Hepatic stellate cell (primary cell): ENCODE measurements around the gene TMEM123.

ENCODE experiments used
- DNase-seq: peaks from one replicate; pipeline ENCODE4 v3.0.0; 2011; ENCODE audit warnings: low spot score

The TMEM123 gene, protein sequence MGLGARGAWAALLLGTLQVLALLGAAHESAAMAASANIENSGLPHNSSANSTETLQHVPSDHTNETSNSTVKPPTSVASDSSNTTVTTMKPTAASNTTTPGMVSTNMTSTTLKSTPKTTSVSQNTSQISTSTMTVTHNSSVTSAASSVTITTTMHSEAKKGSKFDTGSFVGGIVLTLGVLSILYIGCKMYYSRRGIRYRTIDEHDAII

DNA sequence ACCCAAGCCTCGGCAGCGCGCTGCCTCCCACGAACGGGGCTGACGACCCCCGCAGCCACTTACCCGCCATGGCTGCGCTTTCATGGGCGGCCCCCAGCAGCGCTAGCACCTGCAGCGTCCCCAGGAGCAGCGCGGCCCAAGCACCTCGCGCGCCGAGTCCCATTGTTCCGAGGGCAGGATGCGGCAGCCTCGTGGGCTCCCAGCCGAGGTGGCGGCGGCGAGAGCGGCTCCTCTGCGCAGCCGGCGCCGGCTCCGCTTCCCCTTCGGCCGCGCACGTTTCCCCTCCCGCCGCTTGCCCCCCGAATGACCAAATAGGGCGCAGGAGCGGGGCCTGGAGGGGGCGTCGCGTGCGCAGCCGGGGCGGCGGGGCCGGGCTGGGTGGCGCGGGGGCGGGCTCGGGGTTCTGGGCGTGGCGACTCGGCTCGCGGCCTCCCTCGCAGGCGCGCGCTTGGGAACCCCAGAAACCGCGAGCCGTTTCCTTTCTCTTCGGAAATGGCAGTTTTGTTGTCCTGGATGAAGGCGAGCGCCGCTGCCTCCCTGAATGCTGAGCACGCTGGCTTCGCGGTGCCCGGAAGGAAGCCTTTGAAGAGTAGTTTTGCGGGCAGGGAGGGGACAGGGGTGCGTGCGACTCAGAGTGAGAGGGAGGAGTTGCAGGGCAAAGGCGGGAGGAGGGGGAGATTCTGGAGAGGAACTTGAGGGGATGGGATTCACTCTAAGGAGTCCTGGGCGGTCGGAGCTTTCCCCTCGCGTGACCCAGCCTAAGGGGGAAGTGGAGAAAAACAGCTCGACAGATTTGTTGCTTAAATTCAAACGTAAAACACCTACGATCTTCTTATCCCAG lies at the start of gene TMEM123:
Gene TMEM123, minus strand, starts transcription at position 305 of the 841 bp plus-strand sequence. Its CDS starts 142 bp downstream, at position 163.
- peak; percentile 68 for DNase-seq

DNA sequence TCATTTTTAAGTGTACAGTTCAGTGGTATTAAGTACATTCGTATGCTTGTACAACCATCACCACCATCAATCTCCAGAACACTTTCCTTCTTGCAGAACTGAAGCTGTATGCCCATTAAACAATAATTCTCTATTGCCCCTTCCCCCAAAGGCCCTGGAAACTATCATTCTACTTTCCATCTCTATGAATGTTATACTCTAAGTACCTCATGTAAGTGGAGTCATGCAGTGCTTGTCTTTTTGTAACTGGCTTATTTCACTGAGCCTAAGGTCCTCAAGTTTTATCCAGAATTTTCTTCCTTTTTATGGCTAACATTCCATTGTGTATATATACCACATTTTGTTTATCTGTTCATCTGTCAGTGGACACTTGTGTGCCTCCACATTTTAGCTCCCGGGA lies 48.3 kb upstream of the TMEM123 start:
- DNase-seq: no peak

DNA sequence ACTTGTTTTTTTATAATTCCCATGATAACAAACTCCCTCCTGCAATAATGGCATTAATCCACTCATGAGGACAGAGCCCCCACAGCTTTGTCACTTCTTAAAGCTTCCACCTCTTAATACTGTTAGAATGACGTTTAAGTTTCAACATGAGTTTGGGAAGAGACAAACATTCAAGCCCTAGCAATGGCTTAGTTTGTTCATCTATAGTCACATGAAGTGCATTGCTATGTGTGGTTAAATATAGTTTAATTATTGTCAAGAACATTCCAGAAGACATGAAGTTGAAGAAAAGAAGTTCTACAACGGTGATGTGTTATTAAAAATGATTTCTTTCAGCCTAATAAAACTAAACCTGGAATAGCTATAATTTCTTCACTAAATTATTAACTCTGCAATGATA lies 47.4 kb upstream of the TMEM123 start:
- DNase-seq: no peak

DNA sequence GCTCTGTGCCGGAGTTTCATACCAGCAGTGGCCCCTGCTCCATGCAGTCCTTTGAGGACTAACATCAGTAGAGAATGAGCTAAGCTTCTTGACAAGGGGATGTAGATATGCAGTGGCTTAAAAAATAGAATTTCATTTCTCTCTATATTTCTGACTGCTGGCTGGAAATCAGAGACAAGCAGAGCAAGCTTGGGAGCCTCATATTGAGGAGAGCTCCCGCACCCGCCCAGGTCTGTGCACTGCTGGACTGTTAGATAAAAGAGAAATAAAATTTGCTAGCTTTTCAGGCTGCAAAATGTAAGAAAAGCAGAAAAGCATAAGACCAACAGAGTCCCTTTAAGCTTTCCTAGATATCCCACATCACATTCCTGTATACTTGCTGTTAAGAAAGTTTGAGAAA lies 46.6 kb upstream of the TMEM123 start:
- DNase-seq: no peak

DNA sequence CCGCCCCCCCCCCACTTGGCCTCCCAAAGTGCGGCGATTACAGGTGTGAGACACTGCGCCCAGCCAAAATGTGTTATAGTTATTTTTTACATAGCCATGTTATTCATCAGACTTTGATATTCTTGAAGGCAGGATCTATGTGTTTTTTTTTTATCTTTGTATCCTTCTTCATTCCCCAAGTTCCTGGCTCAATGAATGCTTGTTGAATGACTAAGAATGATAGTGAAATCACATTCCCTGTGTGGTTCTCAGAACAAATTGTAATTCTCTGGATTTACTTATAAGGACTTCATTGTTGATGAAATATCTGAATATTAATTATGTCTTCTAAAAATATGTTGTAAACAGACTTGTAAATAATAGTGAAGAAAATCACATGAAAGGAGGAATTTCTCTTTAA lies 44.5 kb upstream of the TMEM123 start:
- DNase-seq: peak; percentile 28

DNA sequence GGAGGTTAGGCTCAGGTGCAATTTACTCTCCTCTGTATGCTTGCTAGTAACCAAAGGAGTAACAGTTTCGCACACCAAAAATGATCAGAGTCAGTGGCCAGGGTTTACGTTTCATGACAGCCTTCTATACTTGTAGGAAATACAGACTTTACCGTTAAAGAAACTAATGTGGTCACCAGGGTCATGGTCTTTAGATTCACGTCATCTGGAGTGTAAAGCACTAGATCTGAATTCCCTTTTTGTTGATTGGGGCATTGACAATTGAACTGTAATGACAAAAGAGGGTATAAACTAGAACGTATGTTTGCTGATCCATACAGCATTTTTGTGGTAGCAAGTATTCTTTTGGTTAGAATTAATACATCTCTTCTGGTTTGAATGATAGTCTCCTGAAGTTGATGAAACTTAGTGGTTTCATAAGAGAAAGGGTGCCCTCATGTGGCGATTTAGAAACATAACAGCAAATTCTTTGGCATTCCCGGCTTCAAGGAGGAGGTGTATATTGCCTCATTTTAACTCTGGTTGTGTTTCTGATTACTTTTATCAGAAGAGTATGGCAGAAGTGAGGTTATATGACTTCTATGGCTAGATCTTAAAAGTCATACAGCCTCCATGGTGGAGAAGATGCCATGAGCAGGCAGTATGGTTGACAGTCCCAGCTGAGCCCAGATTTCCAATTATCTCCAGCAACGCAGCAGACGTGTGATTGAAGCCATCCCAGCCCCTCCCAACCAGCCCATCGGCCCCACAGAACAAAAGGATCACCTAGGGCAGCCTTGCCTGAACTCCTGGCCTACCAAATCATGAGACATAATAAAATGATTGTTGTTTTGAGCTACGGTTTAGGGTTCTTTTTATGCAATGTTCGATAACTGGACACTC lies 42.8 kb upstream of the TMEM123 start:
- peak; percentile 44 for DNase-seq

DNA sequence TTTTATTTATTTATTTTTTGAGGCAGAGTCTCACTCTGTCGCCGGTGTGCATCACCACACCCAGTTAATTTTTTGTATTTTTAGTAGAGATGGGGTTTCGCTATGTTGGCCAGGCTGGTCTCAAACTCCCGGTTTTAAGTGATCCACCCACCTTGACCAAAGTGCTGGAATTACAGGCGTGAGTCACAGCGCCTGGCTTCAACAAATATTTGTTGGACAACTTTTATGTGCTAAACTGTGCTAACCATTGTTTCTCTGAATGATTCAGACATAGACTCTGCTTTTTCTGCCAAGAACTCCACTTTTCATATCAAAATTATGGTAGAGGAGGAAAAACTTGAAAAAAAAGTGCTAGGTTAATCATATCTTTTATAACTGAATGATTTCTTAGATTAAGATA lies 41.7 kb upstream of the TMEM123 start:
- DNase-seq: no peak

DNA sequence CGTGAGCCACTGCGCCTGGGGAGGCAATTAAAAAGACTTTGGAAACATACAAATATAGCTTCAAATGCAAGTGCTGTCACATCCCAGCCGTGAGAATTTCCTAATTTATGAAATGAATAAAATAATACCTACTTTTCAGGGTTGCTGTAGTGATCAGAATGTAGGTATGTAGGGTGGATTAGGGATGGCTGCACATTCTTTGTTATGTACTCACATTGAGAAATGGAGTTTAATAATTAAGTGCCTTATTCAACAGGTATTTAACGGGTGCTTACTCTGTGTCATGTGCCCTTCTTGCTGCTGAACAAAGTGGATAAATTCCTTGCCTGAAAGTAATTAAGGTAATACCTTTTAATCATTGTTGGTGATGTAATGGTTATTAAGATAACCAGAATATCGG lies 41.0 kb upstream of the TMEM123 start:
- DNase-seq: no peak

DNA sequence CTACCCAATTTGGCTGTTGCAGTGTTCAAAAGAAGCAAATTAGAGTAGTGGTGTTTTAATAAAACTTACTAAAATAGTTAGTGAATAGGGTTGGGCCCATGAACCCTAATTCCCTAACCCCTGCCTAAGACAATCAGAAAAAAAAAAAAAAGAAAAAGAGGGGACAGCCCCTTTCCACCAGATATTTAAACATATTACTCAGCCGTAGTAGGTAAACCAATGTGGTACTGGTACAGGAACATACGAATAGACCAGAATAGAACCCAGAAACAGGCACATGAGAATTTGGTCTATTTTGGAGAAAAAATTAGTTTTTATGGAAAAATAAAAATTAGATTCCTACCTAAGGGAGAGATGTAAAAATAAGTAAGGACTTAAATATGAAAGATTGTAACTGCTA lies 39.4 kb upstream of the TMEM123 start:
- DNase-seq: no peak

DNA sequence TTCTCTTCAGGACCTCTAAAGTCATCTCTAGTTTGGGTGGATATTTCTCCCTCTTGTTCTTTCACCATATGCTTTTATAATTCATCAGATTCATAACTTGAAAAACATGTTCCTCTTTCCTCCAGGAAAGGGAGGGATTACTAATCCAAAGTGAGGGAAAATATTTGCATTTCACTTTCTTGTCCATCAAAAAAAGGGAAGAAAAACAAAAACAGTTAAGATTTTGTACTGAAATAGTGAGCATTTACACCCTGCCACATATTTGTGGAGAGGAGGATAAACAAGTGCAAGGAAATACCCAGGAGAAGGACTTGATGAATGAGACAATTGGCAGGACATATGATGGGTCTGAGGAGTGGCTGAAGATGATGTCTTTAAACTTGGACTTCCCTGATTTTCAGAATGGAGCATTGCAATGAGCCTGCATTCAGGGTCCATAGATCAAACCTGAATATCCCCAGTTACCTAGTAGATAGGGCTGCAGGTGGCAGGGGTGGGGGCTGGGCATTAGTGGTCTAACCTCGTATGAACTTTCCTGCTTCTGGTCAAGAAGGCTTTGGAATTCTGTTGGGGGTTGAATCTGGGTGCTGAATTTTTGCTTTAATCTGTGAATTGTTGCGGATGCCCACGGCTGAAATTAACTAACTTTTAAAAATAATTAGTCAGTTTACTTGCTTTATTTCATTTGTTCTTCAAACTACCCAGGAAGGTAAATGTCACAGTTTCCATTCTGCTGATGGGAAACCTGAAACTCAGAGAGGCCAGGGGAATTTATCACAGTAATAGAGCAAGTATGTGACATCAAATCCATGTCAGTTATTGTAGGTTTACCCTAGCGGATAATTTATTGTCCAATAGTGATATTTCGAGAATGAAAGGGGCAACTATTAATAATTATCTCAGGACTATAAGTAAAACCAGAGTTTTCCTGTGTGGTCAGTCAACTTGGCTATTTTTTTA lies 36.9 kb upstream of the TMEM123 start:
- no peak for DNase-seq

DNA sequence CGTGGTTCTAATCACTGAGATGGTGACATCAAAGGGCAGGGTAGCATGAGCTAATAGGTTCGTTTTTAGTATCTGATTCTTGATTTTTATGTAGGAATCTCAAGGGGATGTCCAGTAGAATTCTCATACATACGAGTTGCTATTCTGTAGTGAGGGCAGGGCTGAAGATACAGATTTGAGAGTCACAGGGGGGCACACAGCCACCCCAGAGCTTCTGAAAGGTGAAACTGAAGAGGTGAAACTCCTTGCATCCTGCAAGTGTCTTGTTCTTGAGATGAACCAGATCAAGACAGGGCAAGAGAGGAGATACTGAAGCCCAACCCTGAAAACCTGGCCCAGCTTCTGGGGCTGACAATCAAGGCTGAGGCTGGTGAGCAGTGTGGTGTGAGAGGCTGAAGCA lies 35.6 kb upstream of the TMEM123 start:
- no peak for DNase-seq

DNA sequence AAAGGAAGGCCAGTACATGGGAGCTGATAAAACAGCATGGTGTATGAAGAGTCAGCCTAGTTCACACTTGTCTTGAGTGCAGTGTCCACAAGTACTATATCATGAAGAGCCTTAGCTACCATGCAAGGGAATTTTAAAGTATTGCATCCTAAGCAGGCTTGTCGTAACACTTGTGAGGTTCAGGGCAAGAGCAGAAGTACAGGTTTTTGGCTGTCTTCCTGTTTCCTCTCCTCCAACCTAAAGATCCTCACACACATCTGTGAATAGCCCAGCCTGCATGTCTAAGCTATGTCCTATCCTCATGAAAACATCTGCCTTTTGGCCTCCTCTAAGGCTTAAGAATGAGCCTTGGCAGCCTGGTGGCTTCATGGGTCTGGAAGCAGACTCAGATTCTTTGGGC lies 34.6 kb upstream of the TMEM123 start:
- no peak for DNase-seq

DNA sequence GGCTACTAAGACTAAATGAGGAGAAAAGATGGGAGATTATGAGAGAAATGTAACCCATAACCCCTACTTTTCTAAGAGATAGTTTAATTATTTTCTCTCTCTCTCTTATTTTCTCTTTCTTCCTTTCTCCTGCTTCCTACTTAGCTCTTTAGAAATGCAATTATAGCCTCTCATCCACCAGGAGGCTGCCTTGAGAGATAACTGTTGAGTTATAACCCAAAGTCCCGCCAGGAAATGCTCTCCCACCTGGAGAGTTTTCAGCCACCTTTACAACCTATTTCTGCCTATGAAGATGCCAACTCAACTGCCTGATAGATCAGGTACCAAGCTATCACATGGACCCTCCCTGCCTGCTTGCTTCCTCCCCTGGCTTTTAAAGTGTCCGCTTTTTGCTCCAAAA lies 34.0 kb upstream of the TMEM123 start:
- DNase-seq: no peak

DNA sequence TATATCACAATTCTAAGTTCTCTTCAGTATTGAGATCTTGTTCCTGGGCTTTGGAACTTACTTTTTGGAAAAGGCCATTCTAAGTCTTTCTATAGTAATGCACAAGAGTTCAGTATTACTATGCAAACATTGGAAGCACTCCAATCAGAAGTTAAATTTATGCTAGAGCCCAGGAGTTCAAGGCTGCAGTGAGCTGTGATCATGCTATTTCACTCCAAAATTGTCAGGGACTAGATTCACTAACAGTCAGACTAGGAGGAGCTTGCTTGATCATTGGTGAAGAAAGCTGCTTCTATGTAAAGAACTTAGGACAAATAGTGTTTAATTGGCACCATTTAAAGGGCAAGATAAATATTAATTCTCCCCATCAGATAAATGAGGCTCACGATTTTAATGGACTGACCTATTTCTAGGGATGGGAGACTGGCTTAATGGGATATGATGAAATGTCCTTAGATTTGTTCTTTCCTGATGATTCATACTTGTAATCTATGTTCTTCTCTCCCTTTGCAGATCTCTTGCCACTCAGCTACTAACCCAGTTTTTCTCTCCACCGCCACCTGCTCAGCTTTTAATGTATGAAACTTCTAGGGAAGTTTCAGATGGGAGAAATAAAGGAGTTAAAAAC lies 32.6 kb upstream of the TMEM123 start:
- DNase-seq: no peak

DNA sequence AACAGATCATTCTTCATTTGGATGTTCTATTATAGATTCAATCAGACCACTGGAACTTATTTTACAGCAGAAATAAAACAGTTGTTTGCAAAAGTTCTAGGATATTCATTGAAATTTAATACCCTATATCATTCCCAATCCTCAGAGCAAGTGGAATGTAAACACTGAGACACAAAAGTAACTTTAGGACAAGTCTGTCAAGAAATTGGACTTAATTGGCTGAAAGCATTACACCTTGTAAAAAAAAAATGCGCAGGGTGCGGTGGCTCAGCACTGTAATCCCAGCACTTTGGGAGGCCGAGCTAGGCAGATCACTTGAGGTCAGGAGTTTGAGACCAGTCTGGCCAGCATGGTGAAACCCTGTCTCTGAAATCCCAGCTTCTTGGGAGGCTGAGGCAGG lies 29.9 kb upstream of the TMEM123 start:
- DNase-seq: no peak

DNA sequence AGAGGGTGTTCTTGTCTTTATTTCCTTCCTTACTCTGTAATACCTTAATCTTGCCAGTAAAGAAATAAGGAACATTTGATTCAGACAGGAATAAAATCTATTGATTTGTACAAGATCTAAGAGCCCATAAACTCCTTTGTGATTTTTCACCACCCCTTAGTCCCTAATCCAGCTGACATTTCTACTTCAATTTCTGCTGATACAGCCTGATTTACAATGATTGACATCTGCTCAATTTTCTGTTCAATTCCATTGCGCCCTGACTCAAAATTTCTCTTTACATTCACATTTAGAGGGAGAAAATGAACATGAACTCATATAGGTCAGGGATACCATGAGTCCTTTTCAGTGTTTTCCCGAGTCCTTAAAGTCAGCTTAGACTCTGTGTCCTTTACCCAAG lies 27.2 kb upstream of the TMEM123 start:
- no peak for DNase-seq

DNA sequence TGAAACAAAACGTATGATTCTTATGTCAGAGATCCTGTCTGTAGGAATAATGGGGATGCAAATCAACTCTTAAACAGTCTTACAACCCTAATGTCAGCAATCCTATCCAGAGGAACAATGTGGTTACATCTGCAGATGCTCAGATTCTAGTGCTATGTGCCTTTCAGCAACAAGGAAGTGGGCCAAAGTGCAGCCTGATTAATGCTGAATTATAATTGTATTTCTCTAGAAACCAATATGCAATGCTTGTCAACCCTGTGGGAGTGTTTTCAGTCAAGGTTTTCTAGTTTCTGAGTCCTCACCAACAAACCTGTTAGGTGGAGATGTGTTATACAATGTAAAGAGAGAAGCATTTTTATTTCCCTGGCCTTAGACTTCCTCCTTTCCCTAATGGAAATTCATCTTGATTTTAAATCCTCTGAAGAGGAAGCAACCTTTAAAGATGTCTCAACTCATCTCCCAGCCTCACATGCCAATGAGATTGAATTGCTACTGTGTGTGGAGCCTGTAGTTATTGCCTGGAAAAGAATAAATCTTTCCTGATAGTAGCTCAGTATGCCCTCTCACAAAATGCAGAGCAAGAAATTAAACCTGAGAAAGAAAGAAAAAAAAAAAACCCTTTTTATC lies 26.2 kb upstream of the TMEM123 start:
- DNase-seq: no peak

DNA sequence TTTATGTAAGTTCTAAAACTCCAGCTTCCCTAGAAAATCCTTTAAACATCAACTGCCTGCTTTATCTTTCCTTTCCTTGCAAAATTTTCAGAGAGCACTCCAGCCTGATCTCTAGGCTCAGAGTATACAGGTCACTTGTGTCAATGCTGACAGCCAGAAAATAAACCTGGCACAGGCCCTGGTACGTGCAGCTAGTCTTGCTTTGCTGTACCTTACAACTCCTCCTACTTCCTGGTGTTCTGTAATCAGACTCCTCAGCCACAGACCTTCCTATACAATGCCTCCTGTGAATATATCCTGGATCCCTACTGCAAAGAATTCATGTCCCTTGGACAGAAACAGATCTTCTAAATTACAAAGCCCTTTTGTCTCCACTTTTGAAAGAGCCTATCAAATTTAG lies 24.2 kb upstream of the TMEM123 start:
- no peak for DNase-seq

DNA sequence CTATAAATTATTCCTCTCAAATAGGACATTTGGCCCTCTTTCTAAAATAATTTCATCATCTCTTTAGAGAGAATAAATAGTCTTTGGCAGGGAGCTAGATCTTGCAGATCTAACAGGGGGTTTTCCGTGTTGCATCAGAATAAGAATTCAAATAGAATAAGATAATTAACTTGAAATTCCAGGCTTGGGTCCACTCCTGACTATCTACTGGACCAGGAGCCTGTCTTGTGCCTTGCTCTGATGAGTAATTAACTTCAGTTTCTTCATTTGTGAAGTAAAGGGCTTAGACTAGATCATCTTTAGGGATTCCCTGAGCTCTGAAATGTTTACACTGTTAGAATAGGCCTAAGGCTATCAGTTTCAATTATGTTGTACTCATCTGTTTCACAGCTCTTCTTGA lies 23.5 kb upstream of the TMEM123 start:
- DNase-seq: no peak

DNA sequence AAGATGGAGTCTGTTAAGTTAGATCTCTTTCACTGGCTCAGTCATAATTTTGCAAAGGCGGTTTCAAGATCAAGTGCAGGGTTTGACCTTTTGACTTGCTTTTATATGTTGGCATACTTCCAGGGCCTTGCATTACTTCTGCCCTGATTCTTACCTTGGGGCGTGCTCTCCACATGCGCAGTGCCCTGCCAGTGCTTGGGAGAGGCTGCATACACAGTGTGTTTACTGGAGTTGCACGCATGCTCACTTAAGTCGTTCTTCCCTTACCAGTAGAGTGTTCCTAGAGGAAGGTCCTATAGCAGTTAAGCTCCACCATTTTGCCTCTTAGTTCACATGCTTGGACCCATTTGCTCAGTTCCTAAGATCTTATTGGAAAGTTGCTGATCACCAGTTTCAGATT lies 21.0 kb upstream of the TMEM123 start:
- no peak for DNase-seq

DNA sequence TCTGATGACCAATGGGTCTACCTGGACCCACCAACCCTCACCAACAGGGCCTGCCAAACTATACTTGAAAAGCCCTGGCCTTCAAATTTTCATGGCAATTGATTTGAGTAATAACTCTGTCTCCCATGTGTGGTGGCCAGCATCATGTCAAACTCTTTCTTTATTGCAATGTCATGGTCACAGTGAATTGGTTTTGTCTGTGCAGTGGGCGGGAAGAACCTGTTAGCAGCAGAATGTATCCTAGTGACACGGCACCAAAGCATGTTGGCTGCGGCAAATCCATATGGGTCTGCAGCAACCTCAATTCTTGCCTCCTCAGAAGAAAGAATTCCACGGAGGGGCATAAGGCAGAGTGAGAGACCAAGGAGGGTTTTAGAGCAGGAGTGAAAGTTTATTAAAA lies 19.6 kb upstream of the TMEM123 start:
- DNase-seq: no peak
